GM12892 (cell line): ENCODE results near the gene TESK2.

ENCODE experiments used
- POLR2AphosphoS5 ChIP-seq: IDR thresholded peaks from 2 replicates; pipeline ENCODE4 v1.6.1; 2011; ENCODE audit warnings: low read depth, low read length, control low read depth
- TAF1 ChIP-seq: IDR thresholded peaks from 2 replicates; pipeline ENCODE4 v1.6.1; 2011; ENCODE audit warnings: low read depth, mild to moderate bottlenecking, control low read depth, low read length, borderline replicate concordance

- TF ChIP-seq POLR2AphosphoS5 (no peak), TAF1 (no peak)
Measured at GRCh38 chr1:45455162-45455561, 35.8 kb downstream of the TESK2 start.
